HG03575 (cell line): ENCODE data around the gene SLCO2B1.

Source experiments
- ATAC-seq: cut with Tn5 transposase; IDR thresholded peaks from one replicate; pipeline ENCODE4 v1.9.1; 2021; ENCODE audit not compliant: unreplicated experiment, insufficient number of reproducible peaks, low FRiP score; ENCODE audit errors: extremely low read depth

SLCO2B1 gene

DNA sequence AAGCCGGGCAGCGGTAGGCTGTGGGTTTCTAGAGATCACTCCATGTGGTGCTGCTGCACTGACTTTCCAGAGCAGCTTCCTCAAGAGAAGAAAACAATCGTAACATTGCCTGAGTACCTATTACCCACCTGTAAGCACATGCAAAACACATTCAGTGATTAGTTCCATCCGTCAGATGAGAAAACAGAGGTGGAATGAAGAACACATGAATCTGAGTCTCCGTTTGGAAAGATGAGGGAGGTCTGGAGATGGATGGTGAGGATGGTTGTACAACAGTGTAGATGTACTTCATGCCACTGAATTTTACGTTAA is 7.5 kb upstream of the SLCO2B1 start:
- no peak for ATAC-seq

DNA sequence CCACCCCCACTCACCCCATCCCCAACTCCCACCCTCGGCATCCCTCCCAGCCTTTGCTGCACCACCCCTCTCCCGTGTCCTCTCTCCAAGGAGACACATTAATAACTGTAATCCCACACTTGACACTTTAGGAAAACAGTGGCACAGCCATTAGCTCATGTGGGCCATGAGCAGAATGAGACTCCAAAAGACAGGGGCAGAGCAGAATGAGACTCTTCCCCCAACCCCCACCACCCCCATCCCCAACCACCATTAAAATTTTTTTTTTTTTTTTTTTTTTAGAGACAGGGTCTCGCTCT is 6.2 kb upstream of the SLCO2B1 start:
- ATAC-seq = no peak

DNA sequence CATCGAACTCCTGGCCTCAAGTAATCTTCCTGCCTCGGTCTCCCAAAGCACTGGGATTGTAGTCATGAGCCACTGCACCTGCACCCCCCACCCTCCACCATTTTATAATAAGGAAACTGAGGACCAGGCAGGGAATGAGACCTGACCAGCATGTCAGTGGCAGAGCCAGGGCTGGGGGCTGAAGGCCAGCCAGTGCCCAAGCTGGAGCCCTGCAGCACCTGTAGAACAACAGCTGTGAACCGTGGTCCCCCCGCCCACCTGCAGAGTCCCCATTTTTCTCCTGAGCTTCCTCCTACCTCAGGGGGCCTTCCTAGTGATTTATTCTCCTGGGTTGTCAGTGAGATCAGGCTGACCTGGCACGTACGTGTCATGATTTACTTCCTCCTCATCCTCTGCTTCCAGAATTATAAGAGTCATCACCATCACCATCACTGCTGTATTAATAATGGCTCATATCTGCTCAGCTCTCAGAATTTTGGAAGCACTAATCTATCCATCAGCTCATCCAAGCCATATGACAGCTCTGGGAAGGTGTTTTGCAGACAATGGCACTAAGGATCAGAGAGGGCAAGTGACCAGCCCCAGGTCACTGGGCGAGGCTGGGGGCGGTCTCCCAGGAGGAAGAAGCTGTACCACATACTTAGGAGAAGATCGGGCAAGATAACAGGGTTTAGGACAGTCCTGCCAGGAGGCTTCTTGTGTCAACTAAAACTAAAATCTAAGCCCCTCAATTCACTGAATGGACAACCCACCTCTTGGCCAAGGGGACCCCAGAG is 5.5 kb upstream of the SLCO2B1 start:
- ATAC-seq = no peak

DNA sequence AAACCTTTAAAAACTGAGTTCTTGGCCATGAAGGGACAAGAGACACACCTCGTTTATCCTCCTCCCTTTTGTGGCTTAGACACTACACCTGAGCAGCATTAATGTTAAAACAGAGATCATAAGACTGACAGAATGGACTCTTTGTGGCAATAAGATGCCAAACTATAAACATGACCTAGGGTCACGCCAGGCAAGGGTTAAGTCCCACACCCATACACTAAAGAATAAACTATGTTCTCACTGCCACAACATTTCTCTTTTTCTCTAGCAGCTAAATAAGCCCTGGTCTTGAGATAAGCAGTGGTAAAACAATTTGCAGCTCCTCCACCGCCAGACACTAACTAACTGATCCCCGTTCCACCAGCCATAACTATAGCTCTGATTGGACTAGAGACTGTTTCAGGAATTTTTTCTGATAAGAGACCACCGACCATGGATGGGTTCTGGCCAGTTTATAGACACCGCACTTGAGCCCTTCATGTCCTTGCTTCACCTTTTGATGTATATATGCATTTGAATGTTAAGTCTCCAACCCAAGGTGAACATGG is 4.9 kb upstream of the SLCO2B1 start:
- ATAC-seq = no peak

DNA sequence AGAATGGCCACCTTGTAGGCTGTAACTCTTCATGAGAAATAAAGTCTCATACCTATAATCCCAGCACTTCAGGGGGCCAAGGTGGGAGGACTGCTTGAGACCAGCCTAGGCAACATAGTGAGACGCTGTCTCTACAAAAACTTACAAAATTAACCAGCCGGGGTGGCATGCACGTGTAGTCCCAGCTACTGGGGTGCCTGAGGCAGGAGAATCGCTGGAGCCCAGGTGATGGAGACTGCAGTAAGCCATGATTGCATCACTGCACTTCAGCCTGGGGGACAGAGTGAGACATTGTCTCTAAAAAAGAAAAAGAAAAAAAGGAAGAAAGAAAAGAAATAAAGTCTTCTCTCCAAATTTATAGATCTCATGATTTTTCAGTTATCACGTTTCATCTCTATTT is 4.2 kb upstream of the SLCO2B1 start:
- no peak for ATAC-seq

DNA sequence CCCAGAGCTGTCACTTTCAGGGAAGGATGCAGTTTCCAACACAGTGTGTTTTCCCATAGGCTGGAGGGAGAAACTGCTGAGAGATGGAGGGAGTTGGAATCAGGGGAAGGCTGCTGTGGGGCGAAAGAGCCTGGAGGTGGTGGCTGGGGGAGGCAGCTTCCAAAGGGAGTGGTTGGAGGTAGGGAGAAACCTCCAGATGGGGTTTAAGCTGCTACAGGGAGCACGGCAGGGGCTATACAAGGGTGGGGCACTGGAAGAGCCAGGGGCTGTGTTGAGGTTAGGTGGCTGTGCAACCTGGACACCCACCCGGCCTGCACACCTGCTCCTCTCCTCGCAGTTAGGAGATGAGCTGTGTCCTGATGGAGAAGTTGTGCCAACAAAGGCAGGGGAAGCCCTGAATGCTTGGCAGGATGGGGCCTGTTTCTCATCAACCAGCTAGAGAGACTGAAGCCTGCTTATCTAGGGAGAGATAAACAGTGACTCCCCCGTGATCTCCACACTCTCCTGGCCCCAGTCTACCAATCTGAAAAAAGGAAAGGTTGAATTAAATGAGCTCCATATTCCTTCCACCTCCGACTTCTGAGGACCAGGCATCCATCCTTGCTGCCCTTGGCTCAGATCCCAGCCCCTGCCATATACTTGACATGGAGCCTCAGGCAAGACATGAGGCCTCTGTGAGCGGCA is 3.6 kb upstream of the SLCO2B1 start:
- no peak for ATAC-seq

DNA sequence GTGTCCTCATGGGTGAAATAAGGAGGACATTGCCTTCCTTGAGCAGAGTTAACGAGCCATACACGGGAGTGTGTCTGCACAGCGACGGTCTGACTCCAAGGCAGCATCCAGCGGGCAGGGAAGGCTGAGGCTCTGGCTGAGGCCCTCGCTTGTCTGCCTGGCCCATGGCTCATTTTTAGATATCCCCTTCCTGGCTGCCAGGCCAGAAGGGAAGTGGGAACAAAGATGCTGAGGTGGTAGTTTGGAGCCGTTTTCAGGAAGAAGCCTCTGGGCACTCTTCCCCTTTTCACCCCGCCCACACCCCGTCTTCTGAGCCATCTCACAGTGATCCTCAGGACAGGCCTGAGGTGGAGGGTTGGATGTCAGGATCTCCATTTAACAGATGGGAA is 3.0 kb upstream of the SLCO2B1 start:
- ATAC-seq = no peak

DNA sequence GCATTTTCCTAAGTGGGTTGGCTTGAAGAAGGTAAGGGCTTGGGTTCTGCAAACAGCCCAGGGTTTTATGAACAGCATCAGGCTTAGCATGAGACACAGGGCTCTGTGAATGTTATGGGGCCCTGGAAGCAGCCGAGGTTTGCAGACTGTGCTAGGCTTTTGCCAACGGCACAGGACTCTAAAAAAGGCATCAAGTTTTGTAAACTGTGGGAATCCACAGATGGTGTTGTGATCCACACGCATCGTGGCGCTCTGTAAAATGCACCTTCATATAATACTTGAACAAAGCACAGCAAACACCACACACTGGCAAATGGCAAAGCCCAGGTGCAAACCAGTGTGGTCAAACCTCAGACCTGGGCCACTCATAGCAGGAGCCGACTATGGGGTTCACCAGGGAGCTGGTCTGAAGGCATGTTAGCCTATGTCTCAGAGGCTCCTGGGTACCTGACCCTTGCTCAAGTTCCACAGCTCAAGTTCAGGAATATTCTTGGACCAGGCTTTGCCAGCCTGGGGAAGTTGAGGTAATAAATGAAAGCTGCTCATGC is 2.4 kb upstream of the SLCO2B1 start:
- ATAC-seq = no peak

DNA sequence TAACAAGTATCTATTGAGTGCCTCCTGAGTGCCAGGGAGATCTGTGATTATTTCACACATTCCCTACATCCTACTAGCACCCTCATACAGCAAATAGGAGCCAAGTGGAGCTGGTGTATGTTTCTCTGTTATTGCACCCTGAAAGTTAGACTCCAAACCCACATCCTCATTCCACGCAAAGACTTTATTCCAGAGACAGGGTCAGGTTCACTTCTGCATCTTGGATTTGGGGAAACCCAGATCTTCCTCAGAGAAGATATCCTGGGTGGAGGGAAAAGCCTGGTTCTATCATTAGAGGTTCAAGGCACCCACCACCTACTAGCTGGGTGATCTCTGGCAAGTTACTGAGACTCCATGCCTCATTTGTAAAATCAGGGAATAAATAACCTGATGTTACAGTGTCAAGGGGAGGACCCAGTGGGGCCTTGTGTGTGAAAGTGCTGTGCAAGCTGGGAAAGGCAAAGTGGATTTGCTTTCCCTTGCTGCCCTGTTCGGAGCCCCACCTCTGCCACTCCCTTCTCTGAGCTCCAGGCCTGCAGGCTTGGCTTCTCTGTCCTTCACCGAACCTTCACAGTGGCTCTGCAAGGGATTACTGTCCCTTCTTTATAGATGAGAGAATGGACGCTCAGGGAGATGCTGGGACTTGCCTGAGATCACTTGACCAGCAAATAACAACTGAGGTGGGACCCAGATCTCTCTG is 991 bp upstream of the SLCO2B1 start:
- no peak for ATAC-seq

DNA sequence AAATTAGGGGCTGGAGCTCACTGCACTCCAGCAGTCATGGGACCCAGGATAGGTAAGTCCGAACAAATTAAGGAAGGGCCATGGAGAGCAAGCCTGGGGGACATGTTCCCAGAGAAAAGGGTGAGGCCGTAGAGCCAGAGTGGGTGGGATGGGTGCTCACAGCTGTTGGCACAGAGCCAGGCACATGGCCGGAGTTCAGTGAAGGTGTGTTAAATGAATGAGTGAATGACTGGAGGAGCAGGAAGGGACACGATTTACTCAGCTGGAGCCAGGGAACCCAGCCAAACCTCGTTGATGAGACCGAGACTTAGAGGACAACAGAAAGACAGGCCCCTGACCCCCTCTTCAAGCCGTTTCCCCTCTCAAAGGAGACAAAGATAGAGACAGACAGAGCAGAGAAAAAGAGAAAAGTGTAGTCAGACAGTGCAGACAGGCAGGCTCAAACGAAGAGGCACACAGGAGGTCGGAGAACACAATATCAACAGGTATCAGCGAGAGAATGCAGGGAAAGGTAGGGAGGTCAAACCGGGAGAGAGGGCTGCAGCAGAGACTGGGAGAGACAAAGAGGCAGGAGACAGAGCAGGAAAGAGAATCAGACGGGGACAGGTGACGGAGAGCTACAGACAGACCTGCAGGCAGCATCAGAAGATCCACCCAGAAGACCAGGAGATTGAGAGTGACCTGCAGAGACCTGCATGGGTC is 590 bp downstream of the SLCO2B1 start:
- ATAC-seq = no peak

DNA sequence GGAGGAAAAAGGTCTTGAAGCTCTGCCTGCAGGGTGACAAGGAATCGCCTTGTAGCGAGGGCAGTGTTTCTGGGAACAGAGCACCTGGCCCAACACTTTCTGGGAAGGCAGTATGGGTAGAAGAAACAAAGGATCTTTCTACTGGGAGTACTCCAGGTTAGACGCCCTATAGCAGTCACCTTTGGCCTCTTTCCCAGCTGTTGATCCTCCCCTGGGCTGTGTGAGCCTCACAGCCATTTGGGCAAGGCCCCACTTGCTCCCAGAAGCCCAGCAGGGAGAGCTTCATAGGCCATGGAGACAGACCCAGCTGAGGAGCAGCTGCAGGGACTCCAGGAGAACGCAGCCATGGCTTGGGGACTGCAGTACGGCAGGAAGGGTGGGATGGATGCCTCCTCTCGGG is 1.2 kb downstream of the SLCO2B1 start:
- ATAC-seq = no peak

DNA sequence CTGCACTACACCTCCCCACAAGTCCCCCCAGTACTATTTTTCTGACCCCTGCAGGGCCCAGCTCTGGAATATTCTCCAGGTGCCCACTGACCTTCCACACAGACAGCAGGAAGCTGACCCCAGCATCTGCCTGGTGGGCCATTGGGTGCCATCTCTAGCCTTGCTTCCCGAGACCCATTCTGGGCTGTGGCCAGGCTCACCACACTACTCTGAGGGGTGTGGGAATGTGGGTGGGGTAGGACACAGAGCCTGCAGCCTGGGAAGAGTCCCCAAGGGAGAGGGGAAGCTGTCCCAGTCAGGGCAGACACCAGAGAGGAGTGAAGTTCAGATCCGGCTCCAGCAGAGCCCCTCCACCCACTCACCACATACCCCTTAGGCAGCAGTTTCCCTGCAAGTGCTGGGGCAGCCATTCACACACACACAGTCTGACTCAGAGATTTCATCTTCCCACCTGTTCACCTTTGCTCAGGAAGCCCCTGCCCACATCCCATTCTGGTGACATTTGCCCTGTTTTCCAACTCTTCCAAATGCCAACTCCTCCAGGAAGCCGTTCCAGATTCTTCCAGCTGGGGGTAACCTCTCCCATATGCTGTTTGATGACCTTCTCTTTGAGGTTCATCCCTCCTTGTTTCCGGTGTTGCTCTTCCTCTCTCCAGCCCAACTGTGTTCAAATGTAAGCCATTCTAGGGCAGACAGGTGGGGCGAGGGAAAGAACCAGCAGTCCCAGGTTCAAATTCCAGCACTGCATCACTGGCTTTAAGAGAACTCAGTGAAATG is 1.9 kb downstream of the SLCO2B1 start:
- no peak for ATAC-seq

DNA sequence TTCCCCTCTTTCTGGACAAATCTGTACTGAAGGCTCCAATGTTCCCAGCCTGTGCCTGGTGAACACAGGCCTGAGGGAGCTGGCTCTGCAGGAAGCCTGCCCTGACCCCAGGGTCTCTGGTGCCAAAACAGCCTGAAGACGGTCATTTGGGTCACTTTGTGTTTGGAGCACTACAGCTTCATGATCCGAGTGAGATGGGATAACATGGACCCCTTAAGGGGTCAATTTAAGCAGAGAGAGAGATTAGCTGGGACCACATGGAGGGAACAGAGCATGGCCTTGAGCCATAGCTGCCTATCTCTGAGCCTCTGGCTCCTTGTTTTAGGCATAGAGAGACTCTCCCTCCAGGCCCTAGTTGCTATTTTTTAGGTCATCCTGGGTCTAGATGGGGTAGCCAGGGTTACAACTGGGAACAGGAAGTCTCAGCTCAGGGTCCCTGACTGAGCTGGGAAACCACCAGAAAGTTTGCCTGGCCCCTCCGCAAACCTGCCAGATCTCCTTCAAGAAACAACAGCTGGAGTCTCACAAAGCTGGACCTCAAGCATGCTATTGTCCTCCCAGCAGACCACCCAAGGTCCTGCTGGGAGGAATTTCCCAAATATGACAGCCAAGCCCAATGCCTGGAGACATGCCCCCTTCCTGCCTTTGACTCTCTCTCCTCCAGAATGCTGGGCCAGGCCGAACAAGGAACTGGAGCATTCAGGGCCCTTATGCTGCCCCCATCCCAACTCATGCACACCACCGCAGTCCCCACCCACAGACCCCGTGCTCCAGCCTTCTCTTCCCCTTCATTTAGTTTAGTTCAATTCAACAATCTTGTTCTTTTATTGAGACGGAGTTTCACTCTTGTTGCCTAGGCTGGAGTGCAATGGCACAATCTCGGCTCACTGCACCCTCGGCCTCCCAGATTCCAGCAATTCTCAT is 4.0 kb downstream of the SLCO2B1 start:
- ATAC-seq = no peak

DNA sequence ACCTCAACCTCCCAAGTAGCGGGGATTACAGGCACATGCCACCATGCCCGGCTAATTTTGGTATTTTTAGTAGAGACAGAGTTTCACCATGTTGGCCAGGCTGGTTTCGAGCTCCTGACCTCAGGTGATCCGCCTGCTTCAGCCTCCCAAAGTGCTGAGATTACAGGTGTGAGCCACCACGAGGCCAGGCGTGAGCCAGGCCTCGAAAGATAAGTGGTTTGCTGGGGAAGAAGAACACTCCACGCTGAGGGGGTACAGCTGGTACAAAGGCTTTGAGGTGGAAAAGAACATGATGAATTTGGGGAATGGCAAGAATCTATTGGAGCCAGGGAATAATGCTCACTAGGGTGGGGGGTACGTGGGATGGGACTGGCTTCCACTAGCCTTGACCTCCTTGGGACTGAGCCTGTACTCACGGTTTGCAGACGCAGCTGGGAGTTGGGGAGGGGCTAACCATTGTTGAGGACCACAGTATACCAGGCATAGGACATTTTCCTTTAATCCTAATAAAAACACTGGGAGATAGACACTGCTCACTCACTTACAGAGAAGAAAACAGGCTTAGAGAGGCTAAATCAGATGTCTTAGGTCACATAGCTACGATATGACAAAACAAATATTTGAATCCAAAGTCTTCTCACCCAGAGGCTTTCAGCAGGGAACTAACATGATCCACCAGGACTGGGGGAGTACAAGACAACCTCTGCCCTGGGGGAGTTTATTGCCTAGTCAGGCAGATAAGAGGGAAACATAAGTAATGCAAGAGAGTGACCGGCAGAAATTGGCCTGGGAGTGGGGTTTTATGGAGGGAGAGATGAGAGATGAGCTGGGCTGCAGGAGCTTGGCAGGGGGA is 4.9 kb downstream of the SLCO2B1 start:
- no peak for ATAC-seq

DNA sequence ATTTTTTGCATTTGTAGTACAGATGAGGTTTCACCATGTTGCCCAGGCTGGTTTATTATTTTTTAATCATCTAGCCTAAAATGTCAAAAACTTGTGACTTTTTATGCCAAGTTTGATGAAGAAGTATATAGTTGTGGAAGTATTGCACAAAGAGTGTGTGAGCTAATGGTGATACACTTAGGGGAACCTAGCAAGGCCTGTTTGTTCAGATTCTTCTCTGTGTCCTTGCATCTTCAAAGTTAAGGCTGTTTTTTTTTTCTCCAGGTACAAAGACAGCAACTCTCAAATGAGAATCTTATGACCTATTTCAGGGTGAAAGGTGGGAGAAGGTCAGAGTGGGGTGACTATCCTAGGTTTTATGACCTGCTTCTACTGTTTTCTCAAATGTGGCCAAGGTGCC is 7.3 kb downstream of the SLCO2B1 start:
- ATAC-seq = no peak

DNA sequence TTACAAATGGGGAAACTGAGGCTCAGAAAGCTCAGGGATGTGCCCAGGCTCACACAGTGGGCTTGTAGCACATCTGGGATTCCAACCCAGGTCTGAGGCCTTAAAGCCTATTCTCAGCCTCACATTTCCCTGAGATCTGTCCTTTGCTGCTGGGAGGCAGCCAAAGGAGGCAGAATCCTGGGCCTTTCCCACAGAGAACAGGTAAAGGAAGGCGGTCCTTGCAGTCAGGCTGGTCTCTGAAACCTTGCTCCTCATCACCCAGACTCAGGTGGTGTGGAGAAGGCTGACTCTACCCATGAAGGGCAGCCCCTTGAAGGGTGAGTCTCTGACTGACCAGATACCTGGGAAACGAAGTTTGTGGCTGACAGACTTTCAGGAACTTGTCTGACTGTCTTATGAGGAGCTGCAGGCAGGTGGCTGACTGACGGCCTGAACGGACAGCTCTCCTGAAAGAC is 7.8 kb downstream of the SLCO2B1 start:
- ATAC-seq = no peak
